ENCODE results near the gene PANK2. TPM values are rescaled to one million over a fixed set of nuclear protein-coding genes. Genes with fewer than 3 reads are reported as not detected.
"Not testable (repeated sequence)": the region's sequence is repeated elsewhere in the genome, so short reads cannot be mapped to it uniquely, and the experiment has no call there.

The PANK2 gene
- total RNA-seq, 1 donor = 54.9 TPM

- DNase-seq (ENCODE audit: low read depth) = no peak
- TF ChIP-seq CTCF (IDR thresholded peaks at IDR 0.05; ENCODE audit: insufficient read depth, low read length) = no peak
These were observed 2.1 kb downstream of the PANK2 start for GRCh38 chr20:3890999-3891929.

GRCh38 chr20:3894796-3895195, 5.6 kb downstream of the PANK2 start:
- TF ChIP-seq CTCF (IDR thresholded peaks at IDR 0.05; ENCODE audit: insufficient read depth, low read length) = no peak
- H3K4me3 ChIP-seq (ENCODE audit: low read depth, low read length) = no peak overlapping the region
- DNase-seq (ENCODE audit: low read depth) = no peak

More at GRCh38 chr20:3890999-3891929, 2.1 kb downstream of the PANK2 start:
- peak overlapping the region; percentile 92 for H3K4me3 ChIP-seq (ENCODE audit: low read depth, low read length)

DNA sequence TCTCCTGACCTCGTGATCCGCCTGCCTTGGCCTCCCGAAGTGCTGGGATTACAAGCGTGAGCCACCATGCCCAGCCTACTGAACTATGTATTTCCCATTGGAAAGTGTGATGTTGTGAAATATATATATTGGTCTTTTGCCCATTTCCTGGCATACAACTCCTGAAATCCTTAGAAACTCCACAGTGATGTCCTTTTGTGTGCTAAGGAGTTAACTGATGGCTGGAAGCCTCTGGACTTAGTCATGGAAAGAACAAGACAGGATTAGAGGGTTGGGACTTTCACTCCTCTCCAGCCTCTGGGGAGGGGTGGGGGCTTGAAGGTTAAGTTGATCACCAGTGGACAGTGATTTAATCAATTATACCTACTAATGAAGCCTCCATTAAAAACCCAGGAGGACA, 7.1 kb downstream of the PANK2 start:
- no peak for TF ChIP-seq CTCF (IDR thresholded peaks at IDR 0.05; ENCODE audit: insufficient read depth, low read length)
- no peak overlapping the region for H3K4me3 ChIP-seq (ENCODE audit: low read depth, low read length)
- DNase-seq (ENCODE audit: low read depth) = peak; percentile 71

- DNase-seq (ENCODE audit: low read depth) = no peak
- no peak for TF ChIP-seq CTCF (IDR thresholded peaks at IDR 0.05; ENCODE audit: insufficient read depth, low read length)
- no peak overlapping the region for H3K4me3 ChIP-seq (ENCODE audit: low read depth, low read length)
These were observed 7.8 kb downstream of the PANK2 start for GRCh38 chr20:3896853-3897583.

DNA sequence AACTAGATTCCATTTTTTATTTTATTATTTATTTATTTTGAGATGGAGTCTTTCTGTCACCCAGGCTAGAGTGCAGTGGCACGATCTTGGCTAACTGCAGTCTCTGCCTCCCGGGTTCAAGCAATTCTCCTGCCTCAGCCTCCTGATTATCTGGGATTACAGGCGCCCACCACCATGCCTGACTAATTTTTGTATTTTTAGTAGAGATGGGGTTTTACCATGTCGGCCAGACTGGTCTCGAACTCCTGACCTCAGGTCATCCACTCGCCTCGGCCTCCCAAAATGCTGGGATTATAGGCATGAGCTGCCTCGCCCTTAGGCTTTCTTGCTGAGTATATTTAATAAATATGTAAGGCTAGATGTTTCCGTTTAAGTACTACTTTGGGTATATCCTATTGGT, 9.0 kb downstream of the PANK2 start:
- H3K4me3 ChIP-seq (ENCODE audit: low read depth, low read length); DNase-seq (ENCODE audit: low read depth): not testable (repeated sequence)

DNA sequence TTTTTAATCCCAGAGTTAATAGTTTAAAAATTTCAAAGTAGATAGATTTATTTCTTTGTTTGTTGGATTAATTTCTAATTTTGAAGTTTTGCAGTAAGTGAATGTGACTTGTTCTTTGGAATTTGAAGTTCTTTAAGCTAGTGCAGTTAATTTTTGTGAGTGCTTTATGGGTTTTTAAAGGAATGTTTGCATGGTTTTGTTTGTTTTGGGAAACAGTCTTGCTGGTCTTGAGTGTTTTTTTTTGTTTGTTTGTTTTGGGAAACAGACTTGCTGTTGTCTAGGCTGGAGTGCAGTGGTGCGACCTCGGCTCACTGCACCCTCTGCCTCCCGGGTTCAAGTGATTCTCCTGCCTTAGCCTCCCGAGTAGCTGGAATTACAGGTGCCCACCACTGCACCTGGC, 9.5 kb downstream of the PANK2 start:
- no peak for TF ChIP-seq CTCF (IDR thresholded peaks at IDR 0.05; ENCODE audit: insufficient read depth, low read length)
- DNase-seq (ENCODE audit: low read depth) = no peak
- no peak overlapping the region for H3K4me3 ChIP-seq (ENCODE audit: low read depth, low read length)

DNA sequence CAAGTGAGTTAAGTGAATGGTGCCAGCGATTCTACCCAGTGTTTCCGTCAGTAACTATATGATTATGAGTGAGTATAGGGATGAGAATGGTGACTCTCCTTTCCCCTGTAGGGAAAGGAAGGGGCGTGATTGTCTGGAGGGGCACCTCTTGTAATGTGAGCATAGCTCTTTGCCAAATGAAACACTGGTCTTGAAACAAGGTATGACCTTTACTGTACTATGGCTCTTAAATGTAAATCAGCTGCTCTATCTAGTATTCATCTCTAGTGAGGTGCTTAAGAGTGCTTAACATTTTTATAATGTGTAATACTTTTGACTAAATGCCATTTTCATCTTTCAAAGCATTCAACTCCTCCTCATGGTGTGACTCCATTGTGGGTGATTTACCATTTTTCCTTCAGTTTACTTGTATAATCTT, 11.0 kb downstream of the PANK2 start:
- TF ChIP-seq CTCF (IDR thresholded peaks at IDR 0.05; ENCODE audit: insufficient read depth, low read length) = no peak
- DNase-seq (ENCODE audit: low read depth) = no peak
- no peak overlapping the region for H3K4me3 ChIP-seq (ENCODE audit: low read depth, low read length)

All from fibroblast of the aortic adventitia (primary cell).